GM12874 (cell line): ENCODE measurements around the gene DCAF12L2.

ENCODE experiments used
- CTCF ChIP-seq: IDR thresholded peaks from 2 replicates; pipeline ENCODE4 v1.5.1; 2011; ENCODE audit warnings: low read depth, mild to moderate bottlenecking, control low read depth, low read length, moderate library complexity; ENCODE audit not compliant: insufficient read depth

Gene DCAF12L2

GRCh38 chrX:126165721-126166461 is at the start of gene DCAF12L2:
Gene DCAF12L2, minus strand, starts transcription at chrX:126166289. Its CDS starts 365 bp downstream, at chrX:126165924.
- TF ChIP-seq CTCF = no peak

GRCh38 chrX:126177133-126177840 is 11.2 kb upstream of the DCAF12L2 start:
- TF ChIP-seq CTCF = no peak

- TF ChIP-seq CTCF = no peak
These were observed 4.6 kb upstream of the DCAF12L2 start for GRCh38 chrX:126170720-126171119.

GRCh38 chrX:126167560-126167959 is 1.5 kb upstream of the DCAF12L2 start:
- no peak for TF ChIP-seq CTCF

GRCh38 chrX:126165401-126165720 is 728 bp downstream of the DCAF12L2 start:
- no peak for TF ChIP-seq CTCF

GRCh38 chrX:126164689-126165400 is 1.2 kb downstream of the DCAF12L2 start:
- no peak for TF ChIP-seq CTCF

GRCh38 chrX:126164226-126164625 is 1.9 kb downstream of the DCAF12L2 start:
- no peak for TF ChIP-seq CTCF
